Stomach (tissue), 9 donors: ENCODE measurements around the gene ITPRIP. TPM values are rescaled to one million over a fixed set of nuclear protein-coding genes. Genes with fewer than 3 reads are reported as not detected.

ENCODE experiments used
- DNase-seq, 2 donors: peaks; one replicate each; pipeline versions ENCODE4 v3.0.0 to v3.0.0-alpha.2; 2013 to 2019
- H3K27ac ChIP-seq, 5 donors: fragments of 200-600 bp in 4 of 5; sonication (generic) in 4 of 5; one replicate each; pipeline ENCODE4 v1.5.1; 2013 to 2019; ENCODE audit warnings: mild to moderate bottlenecking in 1 of 5, moderate library complexity in 1 of 5
- H3K27me3 ChIP-seq, 3 donors: fragments of 200-600 bp; sonication (generic); one replicate each; pipeline ENCODE4 v1.5.1; 2017 to 2019; ENCODE audit warnings: mixed run types in 1 of 3
- H3K36me3 ChIP-seq, 4 donors: fragments of 200-600 bp; sonication (generic); 1 replicate in 3 of 4; 2 replicates in 1 of 4; pipeline ENCODE4 v1.5.1; 2016 to 2019
- H3K4me1 ChIP-seq, 4 donors: fragments of 200-600 bp; sonication (generic); one replicate each; pipeline ENCODE4 v1.5.1; 2016 to 2019
- H3K4me3 ChIP-seq, 4 donors: fragments of 200-600 bp; sonication (generic) in 3 of 4; one replicate each; pipeline ENCODE4 v1.5.1; 2016 to 2019; ENCODE audit warnings: mild to moderate bottlenecking in 1 of 4
- H3K9me3 ChIP-seq, 4 donors: fragments of 200-600 bp; sonication (generic); one replicate each; pipeline ENCODE4 v1.5.1; 2016 to 2019
- EP300 ChIP-seq: sonication (generic); formaldehyde crosslinking; IDR thresholded peaks from one replicate; pipeline ENCODE4 v1.6.1; 2017; ENCODE audit warnings: antibody characterized with exemption
- POLR2A ChIP-seq, 4 donors: fragments of 450-650 bp; IDR thresholded peaks; one replicate each; pipeline ENCODE4 v1.6.1; 2016; ENCODE audit warnings: antibody characterized with exemption in 4 of 4, control low read depth in 2 of 4, mild to moderate bottlenecking in 1 of 4, moderate library complexity in 1 of 4
- POLR2AphosphoS5 ChIP-seq, 3 donors: sonication (generic); formaldehyde crosslinking; IDR thresholded peaks; one replicate each; pipeline ENCODE4 v1.6.1; 2016; ENCODE audit warnings: antibody characterized with exemption in 3 of 3
- WGBS, 5 donors: extraction: QIAGEN DNeasy Blood & Tissue Kit in 3 of 5; methylation state at CpG; one replicate each; pipeline versions ENCODE4 v1.1.5 to v1.1.7; 2013 to 2018; 5-methylcytosine and 5-hydroxymethylcytosine counted together
- intact Hi-C: fragments of 100-400 bp; cut with DNase I; formaldehyde crosslinking; loops from one replicate; pipeline ENCODE4 v1.15.1; 2023; ENCODE audit warnings: low total_unique reads
- polyA plus RNA-seq, 3 donors: library from polyadenylated mRNA; stranded (reverse); fragments of 200-250 nt; gene quantifications; one replicate each; pipeline ENCODE4 v1.2.3, GENCODE V29; 2013
- small RNA-seq, 4 donors: library from RNA; depleted of rRNA; stranded (forward); fragments of <200 nt; gene quantifications; one replicate each; pipeline ENCODE3, GENCODE V24; 2016
- total RNA-seq, 5 donors: library from RNA; depleted of rRNA; stranded (reverse); fragments of >200 nt; gene quantifications; one replicate each; pipeline versions ENCODE4 v1.1.0 to v1.2.3, GENCODE V29; 2014 to 2016
- TF ChIP-seq, protein P1 (sequence below), 7 experiments: fragments of 450-650 bp in 4 of 7; fragments of 200-600 bp in 3 of 7; sonication (generic) in 3 of 7; IDR thresholded peaks; one replicate each; pipeline ENCODE4 v1.5.1; 2016 to 2019; ENCODE audit warnings: antibody characterized with exemption in 7 of 7, control low read depth in 2 of 7, mild to moderate bottlenecking in 1 of 7
- donor health status: healthy with polysubstance abuse.
- donor health status: Bipolar disorder and iron deficiency.
- donor health status: healthy.

Gene ITPRIP
- total and polyA plus RNA-seq, 8 donors = 1.7 to 13.5 (median 6.9) TPM

DNA sequence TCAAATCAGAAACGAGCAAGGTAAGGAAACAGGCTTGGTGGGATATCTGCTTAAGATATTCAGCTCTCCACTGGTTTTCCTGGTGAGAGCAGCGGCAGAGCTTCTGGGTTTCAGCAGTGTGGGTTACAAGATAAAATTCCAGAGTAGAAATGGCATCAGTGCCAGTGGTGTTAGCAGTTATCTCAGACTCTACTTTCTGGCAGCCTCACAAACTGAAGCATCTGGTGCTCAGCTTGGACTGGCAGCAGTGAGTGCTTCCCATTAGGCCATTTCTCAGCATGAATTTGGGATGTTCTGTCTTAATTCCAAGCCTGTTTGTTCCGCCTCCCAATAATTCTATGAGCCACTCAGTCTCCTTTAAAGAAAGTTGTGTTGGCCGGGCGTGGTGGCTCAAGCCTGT is 76.2 kb downstream of the ITPRIP start:
- intact Hi-C loops = no loop called here
- H3K4me3 ChIP-seq = no peak overlapping the region
- WGBS, 5 donors = 75 to 85% (median 82%) methylated on average over 5 of the region's 5 CpGs
- peak overlapping the region in 2 of 5 donors; percentile 9 to 70 for H3K27ac ChIP-seq
- no peak for TF ChIP-seq POLR2AphosphoS5 (IDR thresholded peaks at IDR 0.05)
- TF ChIP-seq POLR2A (IDR thresholded peaks at IDR 0.05) = no peak
- TF ChIP-seq, protein P1, sequence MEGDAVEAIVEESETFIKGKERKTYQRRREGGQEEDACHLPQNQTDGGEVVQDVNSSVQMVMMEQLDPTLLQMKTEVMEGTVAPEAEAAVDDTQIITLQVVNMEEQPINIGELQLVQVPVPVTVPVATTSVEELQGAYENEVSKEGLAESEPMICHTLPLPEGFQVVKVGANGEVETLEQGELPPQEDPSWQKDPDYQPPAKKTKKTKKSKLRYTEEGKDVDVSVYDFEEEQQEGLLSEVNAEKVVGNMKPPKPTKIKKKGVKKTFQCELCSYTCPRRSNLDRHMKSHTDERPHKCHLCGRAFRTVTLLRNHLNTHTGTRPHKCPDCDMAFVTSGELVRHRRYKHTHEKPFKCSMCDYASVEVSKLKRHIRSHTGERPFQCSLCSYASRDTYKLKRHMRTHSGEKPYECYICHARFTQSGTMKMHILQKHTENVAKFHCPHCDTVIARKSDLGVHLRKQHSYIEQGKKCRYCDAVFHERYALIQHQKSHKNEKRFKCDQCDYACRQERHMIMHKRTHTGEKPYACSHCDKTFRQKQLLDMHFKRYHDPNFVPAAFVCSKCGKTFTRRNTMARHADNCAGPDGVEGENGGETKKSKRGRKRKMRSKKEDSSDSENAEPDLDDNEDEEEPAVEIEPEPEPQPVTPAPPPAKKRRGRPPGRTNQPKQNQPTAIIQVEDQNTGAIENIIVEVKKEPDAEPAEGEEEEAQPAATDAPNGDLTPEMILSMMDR (IDR thresholded peaks at IDR 0.05) = no peak
- no peak for TF ChIP-seq EP300
- H3K9me3 ChIP-seq = no peaks in the 10 kb centered on the region
- DNase-seq = no peak
- peaks cover 15 to 95% (median 38%) of the 10 kb centered on the region in 4 donors for H3K4me1 ChIP-seq
- H3K36me3 ChIP-seq = peaks cover 39 to 100% (median 89%) of the 10 kb centered on the region in 4 donors
- H3K27me3 ChIP-seq = no peaks in the 10 kb centered on the region

DNA sequence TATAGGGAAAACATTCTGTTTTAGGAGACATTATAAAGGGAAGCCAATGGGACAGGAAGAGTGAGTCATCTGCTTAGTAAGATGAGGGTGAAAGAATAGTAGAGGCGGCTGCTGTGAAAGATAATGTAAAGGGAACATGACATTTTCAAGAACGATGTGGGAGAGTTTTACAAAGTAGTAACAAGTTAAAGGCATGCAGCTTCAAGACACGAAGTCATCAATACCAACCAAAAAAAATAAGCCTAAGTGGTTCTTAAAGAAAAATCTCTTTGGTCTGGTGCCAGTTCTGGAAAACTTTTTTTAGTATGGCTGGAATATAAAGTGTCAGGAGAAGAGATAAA is 77.5 kb downstream of the ITPRIP start:
- Histone ChIP-seq H3K4me3 (no peak overlapping the region), H3K4me1 (peaks cover 24 to 97% (median 49%) of the 10 kb centered on the region in 4 donors), H3K9me3 (no peaks in the 10 kb centered on the region), H3K36me3 (peaks cover 27 to 86% (median 77%) of the 10 kb centered on the region in 4 donors), H3K27me3 (no peaks in the 10 kb centered on the region), H3K27ac (peak overlapping the region in 4 of 5 donors; percentile 27 to 71 (median 64))
- TF ChIP-seq POLR2AphosphoS5 (IDR thresholded peaks at IDR 0.05) = peak in 1 of 3 donors; percentile 1
- TF ChIP-seq, protein P1 (IDR thresholded peaks at IDR 0.05) = no peak
- TF ChIP-seq EP300 = no peak
- no peak for TF ChIP-seq POLR2A (IDR thresholded peaks at IDR 0.05)
- intact Hi-C loops = no loop called here
- 34 to 55% (median 45%) methylated on average over 3 of the region's 3 CpGs for WGBS, 5 donors
- DNase-seq = no peak

DNA sequence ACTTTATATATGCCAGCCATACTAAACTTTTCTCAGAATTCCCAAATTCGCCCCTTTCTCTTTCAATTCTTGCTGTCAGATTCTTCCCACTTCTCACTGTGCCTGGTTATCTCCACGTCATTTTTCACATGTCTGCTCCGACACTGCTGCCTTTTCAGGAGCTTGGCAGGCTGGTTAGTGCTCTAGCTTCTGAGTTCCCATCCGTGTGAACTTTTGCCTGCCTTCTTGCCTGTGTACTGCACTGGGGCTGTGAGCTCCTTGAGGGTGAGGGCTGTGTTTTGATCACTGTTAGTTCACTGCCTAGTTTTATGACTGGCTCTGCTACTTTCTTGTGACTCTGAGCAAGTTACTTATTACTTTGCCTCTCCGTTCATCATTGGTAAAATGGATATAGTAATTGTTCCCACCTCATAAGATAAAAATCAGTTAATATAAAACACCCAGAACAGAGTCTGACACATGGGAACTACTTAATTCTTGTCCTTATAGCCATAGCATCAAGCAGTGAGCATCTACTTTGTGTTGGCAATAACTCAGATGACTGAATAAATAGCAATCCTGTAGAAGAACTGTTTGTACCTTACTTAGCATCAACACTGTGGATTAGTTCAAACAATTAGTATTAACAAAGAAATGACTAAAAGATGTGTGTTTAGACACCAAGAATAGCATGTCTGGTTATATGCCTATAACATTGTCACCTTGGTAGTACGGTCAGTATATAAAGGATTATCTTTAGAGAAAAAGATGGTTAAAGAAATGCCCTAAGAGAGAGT is 78.1 kb downstream of the ITPRIP start:
- Histone ChIP-seq H3K4me1 (peaks cover 24 to 93% (median 50%) of the 10 kb centered on the region in 4 donors), H3K9me3 (no peaks in the 10 kb centered on the region), H3K4me3 (no peak overlapping the region), H3K36me3 (peaks cover 24 to 81% (median 71%) of the 10 kb centered on the region in 4 donors), H3K27me3 (no peaks in the 10 kb centered on the region), H3K27ac (peak overlapping the region in 4 of 5 donors; percentile 35 to 71 (median 64))
- WGBS, 5 donors = 71 to 83% (median 80%) methylated on average over 6 of the region's 6 CpGs
- intact Hi-C loops = no loop called here
- peak in 1 of 3 donors; percentile 41 for TF ChIP-seq POLR2AphosphoS5 (IDR thresholded peaks at IDR 0.05)
- TF ChIP-seq, protein P1 (IDR thresholded peaks at IDR 0.05) = no peak
- DNase-seq = no peak

Small RNA genes lying within 50 kb of the gene (small RNA-seq; reads per million reads assigned to genes)
- 0 reads per million in 4 donors for gene MIR4482

Other genes with a start within 250 kb of the ITPRIP start
- 1 to 10 TPM in 4 of 5 donors, under 1 TPM in 1; 0.58 to 8.8 (median 1.8) TPM for gene SFR1, start 216.3 kb downstream of the ITPRIP start, total RNA-seq
- gene SFR1, start 216.3 kb downstream of the ITPRIP start, polyA plus RNA-seq = 10 to 100 TPM in 1 of 3 donors, 1 to 10 TPM in 2; 6.0 to 13.1 (median 7.5) TPM
- gene CFAP43, start 106.1 kb downstream of the ITPRIP start, total RNA-seq = 1 to 10 TPM in 2 of 5 donors, under 1 TPM in 1, not detected in 2; under 0.01 to 2.0 (median 1.2) TPM
- under 1 TPM in 2 of 3 donors, not detected in 1; 0.12 to 0.25 TPM for gene CFAP43, start 106.1 kb downstream of the ITPRIP start, polyA plus RNA-seq
- gene GSTO1, start 83.6 kb downstream of the ITPRIP start, total RNA-seq = 10 to 100 TPM in 4 of 5 donors, 1 to 10 TPM in 1; 9.8 to 81.3 (median 40.8) TPM
- gene GSTO1, start 83.6 kb downstream of the ITPRIP start, polyA plus RNA-seq = 100 to 1,000 TPM; 123 to 192 (median 159) TPM
- gene GSTO2, start 69.3 kb downstream of the ITPRIP start, total RNA-seq = 10 to 100 TPM in 1 of 5 donors, 1 to 10 TPM in 2, under 1 TPM in 2; under 0.01 to 13.4 (median 5.7) TPM
- gene GSTO2, start 69.3 kb downstream of the ITPRIP start, polyA plus RNA-seq = 10 to 100 TPM; 22.1 to 26.6 (median 23.7) TPM
- under 1 TPM in 2 of 5 donors, not detected in 3; 0.18 to 0.58 TPM for gene CFAP58, start 15.4 kb upstream of the ITPRIP start, total RNA-seq
- under 1 TPM; 0.12 to 0.31 (median 0.20) TPM for gene CFAP58, start 15.4 kb upstream of the ITPRIP start, polyA plus RNA-seq